ENCODE results near the gene PPAT.
"Not testable (repeated sequence)": the region's sequence is repeated elsewhere in the genome, so short reads cannot be mapped to it uniquely, and the experiment has no call there.

Gene PPAT

DNA sequence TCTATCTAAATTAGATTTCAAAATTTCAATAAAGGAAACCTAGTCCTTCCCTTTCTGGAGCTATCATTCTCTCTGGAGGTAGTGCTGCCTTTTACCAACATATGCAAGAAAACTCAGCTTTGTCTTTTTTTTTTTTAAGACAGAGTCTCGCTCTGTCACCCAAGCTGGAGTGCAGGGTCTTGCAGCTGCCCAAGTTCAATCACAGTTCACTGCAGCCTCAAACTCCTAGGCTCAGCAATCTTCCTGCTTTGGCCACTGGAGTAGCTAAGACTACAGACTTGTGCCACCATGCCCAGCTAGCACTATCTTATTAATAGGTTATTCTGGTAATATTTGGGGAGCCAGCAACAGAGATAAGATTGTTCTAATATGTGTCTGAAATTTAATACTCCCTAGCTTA is 60.5 kb downstream of the PPAT start:
- no peak for DNase-seq

DNA sequence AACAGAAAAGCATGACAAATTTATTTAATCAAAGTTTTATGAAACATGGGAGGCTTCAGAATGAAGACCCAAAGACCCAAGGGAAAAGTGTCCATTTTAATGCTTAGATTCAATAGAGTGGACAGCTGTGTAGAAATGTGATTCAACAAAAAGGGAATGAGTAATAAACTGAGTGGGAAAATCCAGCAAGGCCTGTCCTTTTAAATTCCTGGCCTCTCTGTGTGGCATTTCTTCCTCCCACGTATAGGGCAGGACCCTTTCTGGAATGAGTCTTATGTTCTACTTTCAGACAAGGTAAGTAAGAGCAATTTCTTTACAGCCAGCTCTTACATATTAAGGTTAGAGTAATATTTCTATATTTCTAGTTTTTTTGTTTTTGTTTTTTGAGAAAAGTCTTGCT is 62.6 kb downstream of the PPAT start:
- no peak for DNase-seq

DNA sequence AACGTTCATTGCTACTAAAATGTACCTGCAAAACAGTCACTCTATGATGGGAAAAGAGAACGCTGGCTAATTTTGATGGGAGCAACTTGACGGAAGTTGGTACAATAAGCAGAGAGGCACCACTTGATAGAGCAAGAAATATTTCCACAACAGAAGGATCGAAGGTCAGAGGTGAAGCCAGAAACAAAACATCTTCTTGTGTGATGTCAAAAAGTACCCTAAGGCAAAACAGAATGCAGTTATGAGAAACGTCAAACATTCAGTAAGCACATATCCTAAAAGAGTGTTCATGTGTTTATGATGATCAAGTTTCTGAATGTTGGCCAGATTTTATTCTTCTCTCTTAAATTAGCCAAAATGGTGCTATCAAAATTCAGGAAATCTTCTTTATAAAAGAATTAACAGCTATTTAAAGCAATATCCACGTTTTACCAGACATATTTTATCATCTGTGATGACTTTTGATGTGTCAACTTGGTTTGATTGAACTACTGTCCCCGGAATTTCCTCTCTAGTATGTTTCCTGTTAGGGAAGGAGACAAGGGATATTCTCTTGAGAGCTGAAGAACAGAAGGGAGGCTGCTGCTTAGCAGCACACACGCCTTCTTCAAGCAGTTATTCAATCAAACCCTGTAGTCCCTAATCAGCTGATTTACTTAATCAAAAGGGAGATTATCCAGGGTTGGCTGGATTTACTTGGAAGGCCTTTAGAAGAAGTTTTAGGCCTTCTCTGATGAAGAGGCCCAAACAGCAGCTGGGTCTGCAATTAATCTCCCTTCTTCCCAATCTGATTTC is 63.8 kb downstream of the PPAT start:
- no peak for DNase-seq

DNA sequence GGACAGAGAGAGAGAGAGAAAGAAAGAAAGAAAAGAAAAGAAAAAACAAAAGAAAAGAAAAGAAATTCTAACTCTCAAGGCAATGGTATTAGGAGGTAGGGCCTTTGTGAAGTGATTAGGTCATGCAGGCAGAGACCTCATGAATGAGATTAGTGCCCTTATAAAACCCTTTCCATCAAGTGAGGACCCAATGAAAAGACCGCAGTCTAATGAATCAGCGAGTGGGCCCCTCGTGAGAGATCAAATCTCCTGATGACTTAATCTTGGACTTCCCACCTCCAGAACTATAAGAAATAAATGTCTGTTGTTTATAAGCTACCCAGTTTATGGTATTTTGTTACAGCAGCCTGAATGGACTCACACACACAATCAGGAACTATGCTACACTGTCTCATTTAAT is 65.0 kb downstream of the PPAT start:
- DNase-seq = no peak

DNA sequence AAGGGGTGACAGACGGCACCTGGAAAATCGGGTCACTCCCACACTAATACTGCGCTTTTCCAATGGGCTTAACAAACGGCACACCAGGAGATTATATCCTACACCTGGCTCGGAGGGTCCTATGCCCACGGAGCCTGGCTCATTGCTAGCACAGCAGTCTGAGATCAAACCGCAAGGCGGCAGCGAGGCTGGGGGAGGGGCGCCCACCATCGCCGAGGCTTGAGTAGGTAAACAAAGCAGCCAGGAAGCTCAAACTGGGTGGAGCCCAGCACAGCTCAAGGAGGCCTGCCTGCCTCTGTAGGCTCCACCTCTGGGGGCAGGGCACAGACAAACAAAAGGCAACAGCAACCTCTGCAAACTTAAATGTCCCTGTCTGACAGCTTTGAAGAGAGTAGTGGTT is 72.4 kb downstream of the PPAT start:
- DNase-seq = not testable (repeated sequence)

DNA sequence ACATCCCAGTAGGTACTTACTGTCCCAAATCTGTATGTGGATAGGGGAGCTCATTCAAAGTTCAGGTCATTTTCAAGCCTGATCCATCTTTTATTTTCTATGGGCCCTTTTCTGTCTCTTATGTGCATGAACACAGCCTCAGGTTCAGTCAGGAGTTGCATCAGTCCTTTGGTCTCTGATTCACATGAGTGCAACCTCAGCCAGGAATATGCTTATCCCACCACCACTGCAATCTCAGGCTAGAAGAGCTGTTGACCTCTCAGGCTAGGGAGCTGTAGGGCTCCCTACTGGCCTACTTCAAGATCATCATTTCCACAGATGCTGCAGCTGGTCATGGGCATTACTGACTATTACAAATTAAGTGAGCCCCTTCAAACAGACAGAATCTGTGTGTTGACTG is 75.3 kb downstream of the PPAT start:
- no peak for DNase-seq

DNA sequence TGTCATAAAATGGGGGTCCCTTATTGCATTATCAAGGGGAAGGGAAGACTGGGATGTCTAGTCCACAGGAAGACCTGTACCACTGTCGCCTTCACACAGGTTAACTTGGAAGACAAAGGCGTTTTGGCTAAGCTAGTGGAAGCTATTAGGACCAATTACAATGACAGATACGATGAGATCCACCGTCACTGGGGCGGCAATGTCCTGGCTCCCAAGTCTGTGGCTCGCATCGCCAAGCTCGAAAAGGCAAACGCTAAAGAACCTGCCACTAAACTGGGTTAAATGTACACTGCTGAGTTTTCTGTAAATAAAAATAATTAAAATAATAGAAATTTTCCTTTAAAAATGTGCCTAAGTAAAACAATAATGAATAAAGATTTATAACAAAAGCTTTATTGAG is 78.8 kb downstream of the PPAT start:
- no peak for DNase-seq

DNA sequence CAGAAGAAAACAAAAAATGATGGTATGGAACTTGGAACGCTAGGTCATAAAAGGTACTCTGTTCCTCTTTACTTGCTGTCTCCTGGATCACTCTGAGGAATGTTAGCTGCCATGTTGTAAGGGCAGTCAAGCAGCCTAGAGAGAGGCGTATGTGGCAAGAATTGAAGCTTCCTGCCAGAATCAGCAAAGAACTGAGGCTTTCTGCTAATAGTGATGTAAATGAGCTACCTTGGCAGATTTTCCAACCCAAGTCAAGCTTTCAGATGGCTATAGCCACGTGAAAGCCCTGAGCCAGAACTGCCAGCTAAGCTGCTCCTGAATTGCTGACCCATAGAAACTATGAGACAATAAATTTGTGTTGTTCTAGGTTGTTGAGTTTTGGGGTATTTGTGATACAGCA is 86.8 kb downstream of the PPAT start:
- no peak for DNase-seq

DNA sequence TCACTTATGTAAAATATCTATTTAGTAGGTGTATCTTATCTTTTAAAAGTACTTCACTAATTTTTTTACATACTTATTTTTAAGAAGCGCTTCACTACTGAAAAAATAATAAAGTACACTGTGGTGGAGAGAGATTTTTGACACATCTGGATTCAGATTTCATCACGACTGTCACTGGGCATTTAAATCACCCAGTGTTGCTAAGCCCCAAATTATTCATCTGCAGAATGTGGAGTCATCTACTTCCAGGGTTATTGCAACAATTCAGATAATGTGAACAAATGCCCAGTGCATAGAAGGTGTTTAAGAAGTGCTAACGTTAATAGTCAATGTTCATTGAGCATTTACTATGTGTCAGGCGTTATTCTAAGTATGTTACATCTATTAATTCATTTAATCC is 90.0 kb downstream of the PPAT start:
- DNase-seq = no peak

Data from DMS153 (cell line).